Muscle of leg (tissue), 11 donors: ENCODE measurements around the gene SYNE3. TPM values are rescaled to one million over a fixed set of nuclear protein-coding genes. Genes with fewer than 3 reads are reported as not detected.

Experiments
- DNase-seq: peaks from one replicate; pipeline ENCODE4 v3.0.0; 2013
- H3K27ac ChIP-seq: one replicate; pipeline ENCODE4 v1.5.1; 2013; ENCODE audit warnings: mild to moderate bottlenecking, low read length, control low read depth
- H3K27me3 ChIP-seq: one replicate; pipeline ENCODE4 v1.6.1; 2013; ENCODE audit warnings: low read length; ENCODE audit not compliant: control insufficient read depth, insufficient read depth
- H3K36me3 ChIP-seq: one replicate; pipeline ENCODE4 v1.6.1; 2013; ENCODE audit warnings: low read length; ENCODE audit not compliant: control insufficient read depth, insufficient read depth
- H3K4me1 ChIP-seq: one replicate; pipeline ENCODE4 v1.6.1; 2013; ENCODE audit warnings: low read length; ENCODE audit not compliant: control insufficient read depth, insufficient read depth
- H3K4me3 ChIP-seq: one replicate; pipeline ENCODE4 v1.5.1; 2013; ENCODE audit warnings: low read length, control low read depth
- H3K9me3 ChIP-seq: replicated peaks from 2 replicates; pipeline ENCODE4 v1.6.1; 2013; ENCODE audit warnings: low read depth, low read length; ENCODE audit not compliant: control insufficient read depth
- WGBS: methylation state at CpG from one replicate; pipeline ENCODE4 v1.1.5; 2013; ENCODE audit warnings: missing lambda C conversion rate; ENCODE audit not compliant: insufficient coverage; 5-methylcytosine and 5-hydroxymethylcytosine counted together
- polyA plus RNA-seq, 8 donors: library from polyadenylated mRNA; unstranded; fragments of 120-200 nt; gene quantifications; one replicate each; pipeline versions ENCODE4 v1.2.1 to v1.2.3, GENCODE V29; 2013; ENCODE audit warnings: inconsistent platforms in 1 of 8, low replicate concordance in 1 of 8; ENCODE audit not compliant: insufficient read length in 8 of 8, insufficient read depth in 1 of 8
- total RNA-seq: library from RNA; stranded (reverse); fragments of 120-200 nt; gene quantifications from one replicate; pipeline ENCODE4 v1.2.4, GENCODE V29; 2013

Gene SYNE3
- total and polyA plus RNA-seq, 9 donors, result 6.8 to 14.5 (median 10.5) TPM

DNA sequence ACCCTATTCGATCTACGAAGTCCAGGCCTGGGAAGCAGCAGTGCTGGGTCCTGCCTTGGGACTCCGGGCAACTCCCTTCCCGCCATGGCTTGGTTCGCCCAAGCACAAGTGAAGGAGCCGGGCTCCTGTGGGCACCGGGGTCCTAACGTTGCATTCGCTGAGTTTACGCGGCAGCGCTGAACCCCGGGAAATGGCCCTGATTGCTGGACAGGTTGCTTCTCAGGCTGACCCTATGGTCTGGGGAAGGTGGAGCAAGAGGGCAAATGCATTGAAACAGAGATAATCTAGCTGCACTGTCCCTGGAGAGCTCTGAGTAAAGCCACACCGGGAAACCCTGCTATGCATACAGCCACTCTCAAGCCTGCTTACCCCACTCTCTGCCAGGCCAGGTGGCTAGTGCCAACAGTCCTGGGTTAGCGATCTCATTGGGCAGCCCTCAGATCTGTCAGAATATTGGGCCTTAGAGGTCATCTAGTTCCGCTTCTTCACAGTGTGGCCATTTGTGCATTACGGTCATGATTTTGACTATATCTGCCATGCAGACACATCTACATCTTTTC lies 11.3 kb downstream of the SYNE3 start:
- 81% methylated on average over 14 of the region's 17 CpGs for WGBS
- no peak overlapping the region for H3K4me3 ChIP-seq
- H3K36me3 ChIP-seq, result peaks cover 26% of the 10 kb centered on the region
- H3K9me3 ChIP-seq, result no peaks in the 10 kb centered on the region
- no peaks in the 10 kb centered on the region for H3K27me3 ChIP-seq
- H3K4me1 ChIP-seq, result peaks cover 69% of the 10 kb centered on the region
- H3K27ac ChIP-seq, result no peak overlapping the region
- no peak for DNase-seq

GRCh38 chr14:95504135-95505029 lies 12.1 kb downstream of the SYNE3 start:
- Histone ChIP-seq H3K9me3 (no peaks in the 10 kb centered on the region), H3K4me1 (peaks cover 65% of the 10 kb centered on the region), H3K27me3 (no peaks in the 10 kb centered on the region), H3K4me3 (no peak overlapping the region), H3K36me3 (peaks cover 23% of the 10 kb centered on the region), H3K27ac (no peak overlapping the region)
- WGBS, result 58% methylated on average over 3 of the region's 6 CpGs
- no peak for DNase-seq

DNA sequence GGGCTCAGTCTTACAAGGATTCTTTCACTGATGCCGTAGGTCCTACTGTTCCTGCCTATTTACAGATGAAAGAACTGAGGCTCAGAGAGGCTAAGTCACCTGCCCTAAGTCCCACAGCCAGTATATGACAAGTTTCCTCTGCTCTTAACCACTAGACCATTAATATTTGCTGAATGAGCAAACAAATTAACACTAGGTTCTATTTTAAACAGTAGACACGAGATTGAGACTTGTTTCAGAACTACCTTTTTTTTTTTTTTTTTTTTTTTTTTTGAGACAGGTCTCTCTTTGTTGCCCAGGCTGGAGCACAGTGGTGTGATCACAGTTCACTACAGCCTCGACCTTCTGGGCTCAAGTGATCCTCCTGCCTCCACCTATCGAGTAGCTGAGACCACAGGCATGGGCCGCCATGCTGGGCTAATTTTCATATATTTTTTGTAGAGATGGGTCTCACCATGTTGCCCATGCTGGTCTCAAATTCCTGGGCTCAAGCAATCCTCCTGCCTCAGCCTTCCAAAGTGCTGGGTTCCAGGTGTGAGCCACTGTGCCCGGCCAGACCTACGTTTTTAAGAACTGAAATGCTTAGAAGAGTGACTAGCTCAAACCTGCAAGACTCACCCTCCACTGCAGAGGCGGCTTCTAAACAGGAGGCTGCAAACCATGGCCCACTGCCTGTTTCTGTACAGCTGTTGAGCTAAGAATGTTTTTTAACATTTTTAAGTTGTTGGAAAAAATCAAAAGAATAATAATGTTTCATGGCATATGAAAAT lies 12.9 kb downstream of the SYNE3 start:
- Histone ChIP-seq H3K9me3 (no peaks in the 10 kb centered on the region), H3K4me3 (no peak overlapping the region), H3K27ac (no peak overlapping the region), H3K36me3 (peaks cover 23% of the 10 kb centered on the region), H3K27me3 (no peaks in the 10 kb centered on the region), H3K4me1 (peaks cover 65% of the 10 kb centered on the region)
- no peak for DNase-seq
- 93% methylated on average over 2 of the region's 8 CpGs for WGBS

GRCh38 chr14:95502381-95502950 lies 14.0 kb downstream of the SYNE3 start:
- Histone ChIP-seq H3K4me1 (peaks cover 68% of the 10 kb centered on the region), H3K27ac (no peak overlapping the region), H3K27me3 (no peaks in the 10 kb centered on the region), H3K4me3 (no peak overlapping the region), H3K9me3 (no peaks in the 10 kb centered on the region), H3K36me3 (peaks cover 21% of the 10 kb centered on the region)
- no peak for DNase-seq
- 74% methylated on average over 12 of the region's 14 CpGs for WGBS

GRCh38 chr14:95500772-95501401 lies 15.6 kb downstream of the SYNE3 start:
- H3K9me3 ChIP-seq, result no peaks in the 10 kb centered on the region
- peaks cover 10% of the 10 kb centered on the region for H3K36me3 ChIP-seq
- H3K27ac ChIP-seq, result no peak overlapping the region
- no peaks in the 10 kb centered on the region for H3K27me3 ChIP-seq
- 45% methylated on average over 6 of the region's 14 CpGs for WGBS
- peaks cover 74% of the 10 kb centered on the region for H3K4me1 ChIP-seq
- H3K4me3 ChIP-seq, result no peak overlapping the region
- peak; percentile 72 for DNase-seq

GRCh38 chr14:95500201-95500681 lies 16.2 kb downstream of the SYNE3 start:
- Histone ChIP-seq H3K9me3 (no peaks in the 10 kb centered on the region), H3K4me1 (peaks cover 80% of the 10 kb centered on the region), H3K27ac (no peak overlapping the region), H3K4me3 (no peak overlapping the region), H3K36me3 (peaks cover 10% of the 10 kb centered on the region), H3K27me3 (no peaks in the 10 kb centered on the region)
- no peak for DNase-seq
- 58% methylated on average over 14 of the region's 14 CpGs for WGBS

DNA sequence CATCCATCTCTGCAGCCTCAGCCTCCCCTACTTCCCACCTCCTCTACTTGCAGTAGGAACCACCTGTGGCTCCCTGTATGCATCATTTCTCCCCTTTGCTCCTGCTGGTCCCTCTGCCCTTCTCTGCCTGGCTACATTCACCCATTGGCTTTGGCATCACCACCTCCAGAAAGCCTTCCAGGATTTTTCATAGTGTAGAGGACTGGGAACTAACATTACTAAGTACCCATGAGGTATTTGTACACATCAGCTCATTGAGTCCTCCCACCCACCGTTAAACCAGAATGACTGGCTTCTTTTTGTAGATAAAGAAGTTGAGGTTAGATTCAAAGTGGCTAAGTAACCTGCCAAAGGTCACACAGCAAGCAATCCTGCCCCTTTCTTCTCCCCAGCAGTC lies 17.1 kb downstream of the SYNE3 start:
- Histone ChIP-seq H3K36me3 (peaks cover 10% of the 10 kb centered on the region), H3K27ac (peak overlapping the region; percentile 35), H3K9me3 (no peaks in the 10 kb centered on the region), H3K27me3 (no peaks in the 10 kb centered on the region), H3K4me3 (no peak overlapping the region), H3K4me1 (peaks cover 79% of the 10 kb centered on the region)
- DNase-seq, result no peak
- WGBS, result no CpG with 5 or more reads among the region's 1 CpG

- WGBS, result 40% methylated on average over 7 of the region's 9 CpGs
- Histone ChIP-seq H3K9me3 (no peaks in the 10 kb centered on the region), H3K36me3 (peaks cover 11% of the 10 kb centered on the region), H3K4me3 (no peak overlapping the region), H3K27ac (peak overlapping the region; percentile 62), H3K4me1 (peaks cover 83% of the 10 kb centered on the region), H3K27me3 (no peaks in the 10 kb centered on the region)
- peak; percentile 90 for DNase-seq
These were observed 17.7 kb downstream of the SYNE3 start for GRCh38 chr14:95498622-95499353.

GRCh38 chr14:95497561-95498011 lies 18.9 kb downstream of the SYNE3 start:
- peak overlapping the region; percentile 88 for H3K27ac ChIP-seq
- H3K27me3 ChIP-seq, result no peaks in the 10 kb centered on the region
- H3K4me1 ChIP-seq, result peaks cover 85% of the 10 kb centered on the region
- H3K4me3 ChIP-seq, result no peak overlapping the region
- H3K36me3 ChIP-seq, result peaks cover 8% of the 10 kb centered on the region
- H3K9me3 ChIP-seq, result no peaks in the 10 kb centered on the region
- DNase-seq, result peak; percentile 87
- 32% methylated on average over 7 of the region's 9 CpGs for WGBS
